ENCODE results near the gene APBA3.

The APBA3 gene

DNA sequence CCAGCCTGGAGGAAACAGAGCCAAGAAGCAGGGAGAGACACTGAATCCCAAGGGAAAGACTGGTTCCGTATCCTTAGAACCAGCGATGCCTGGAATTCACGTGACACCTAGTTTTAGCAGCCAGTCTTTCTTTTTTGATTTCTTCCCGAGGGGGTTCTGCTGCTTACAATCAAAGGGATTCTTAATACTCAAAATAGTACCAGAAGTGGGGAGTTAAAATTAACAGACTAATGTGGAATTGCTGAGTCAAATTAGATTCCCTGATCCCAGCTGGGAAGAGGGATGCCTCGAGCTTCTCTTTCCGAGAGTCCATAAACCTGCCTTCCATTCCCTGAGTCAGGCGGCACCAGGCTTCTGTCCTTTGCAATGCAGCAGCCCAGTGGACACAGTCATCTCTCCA is 29.4 kb upstream of the APBA3 start:
- no peak overlapping the region for H3K27ac Mint-ChIP-seq
- no peak overlapping the region for H3K4me3 Mint-ChIP-seq
- H3K27me3 Mint-ChIP-seq (ENCODE audit: low read depth, poor library complexity), result peaks cover 74% of the 10 kb centered on the region
- peaks cover 10% of the 10 kb centered on the region for H3K9me3 Mint-ChIP-seq
- no peak for DNase-seq
- H3K4me1 Mint-ChIP-seq, result no peaks in the 10 kb centered on the region
- TF ChIP-seq, protein P1, sequence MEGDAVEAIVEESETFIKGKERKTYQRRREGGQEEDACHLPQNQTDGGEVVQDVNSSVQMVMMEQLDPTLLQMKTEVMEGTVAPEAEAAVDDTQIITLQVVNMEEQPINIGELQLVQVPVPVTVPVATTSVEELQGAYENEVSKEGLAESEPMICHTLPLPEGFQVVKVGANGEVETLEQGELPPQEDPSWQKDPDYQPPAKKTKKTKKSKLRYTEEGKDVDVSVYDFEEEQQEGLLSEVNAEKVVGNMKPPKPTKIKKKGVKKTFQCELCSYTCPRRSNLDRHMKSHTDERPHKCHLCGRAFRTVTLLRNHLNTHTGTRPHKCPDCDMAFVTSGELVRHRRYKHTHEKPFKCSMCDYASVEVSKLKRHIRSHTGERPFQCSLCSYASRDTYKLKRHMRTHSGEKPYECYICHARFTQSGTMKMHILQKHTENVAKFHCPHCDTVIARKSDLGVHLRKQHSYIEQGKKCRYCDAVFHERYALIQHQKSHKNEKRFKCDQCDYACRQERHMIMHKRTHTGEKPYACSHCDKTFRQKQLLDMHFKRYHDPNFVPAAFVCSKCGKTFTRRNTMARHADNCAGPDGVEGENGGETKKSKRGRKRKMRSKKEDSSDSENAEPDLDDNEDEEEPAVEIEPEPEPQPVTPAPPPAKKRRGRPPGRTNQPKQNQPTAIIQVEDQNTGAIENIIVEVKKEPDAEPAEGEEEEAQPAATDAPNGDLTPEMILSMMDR (IDR thresholded peaks at IDR 0.05), result no peak
- H3K36me3 Mint-ChIP-seq (ENCODE audit: low read depth), result no peaks in the 10 kb centered on the region

DNA sequence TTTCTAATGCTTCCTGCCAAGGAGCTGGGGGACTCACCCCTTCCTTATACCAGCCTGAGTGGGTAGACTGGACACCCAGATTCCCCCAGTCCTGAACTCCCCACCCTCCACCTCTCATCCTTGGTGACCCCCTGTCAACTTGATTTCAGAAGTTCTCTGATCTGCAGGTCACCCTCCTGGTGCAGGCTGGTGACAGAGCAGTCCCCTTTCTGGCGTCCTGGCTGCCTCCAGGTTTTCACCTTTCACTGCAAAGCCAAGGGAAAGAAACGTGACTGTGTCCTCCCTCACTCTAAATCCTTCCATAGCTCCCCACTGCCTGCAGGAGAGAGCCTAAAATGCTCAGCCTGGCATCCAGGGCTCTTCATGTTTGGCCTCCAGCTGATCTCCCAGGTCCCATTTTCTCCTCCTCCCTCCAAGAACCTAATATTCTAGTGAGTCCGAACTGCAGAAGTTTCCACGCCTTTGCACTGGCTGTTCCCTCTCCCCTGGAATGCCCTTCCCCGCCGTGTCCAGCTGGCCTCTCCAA is 28.8 kb upstream of the APBA3 start:
- no peaks in the 10 kb centered on the region for H3K4me1 Mint-ChIP-seq
- no peak overlapping the region for H3K4me3 Mint-ChIP-seq
- peaks cover 78% of the 10 kb centered on the region for H3K27me3 Mint-ChIP-seq (ENCODE audit: low read depth, poor library complexity)
- peaks cover 10% of the 10 kb centered on the region for H3K9me3 Mint-ChIP-seq
- TF ChIP-seq, protein P1 (IDR thresholded peaks at IDR 0.05), result no peak
- DNase-seq, result no peak
- H3K36me3 Mint-ChIP-seq (ENCODE audit: low read depth), result no peaks in the 10 kb centered on the region
- H3K27ac Mint-ChIP-seq, result no peak overlapping the region

DNA sequence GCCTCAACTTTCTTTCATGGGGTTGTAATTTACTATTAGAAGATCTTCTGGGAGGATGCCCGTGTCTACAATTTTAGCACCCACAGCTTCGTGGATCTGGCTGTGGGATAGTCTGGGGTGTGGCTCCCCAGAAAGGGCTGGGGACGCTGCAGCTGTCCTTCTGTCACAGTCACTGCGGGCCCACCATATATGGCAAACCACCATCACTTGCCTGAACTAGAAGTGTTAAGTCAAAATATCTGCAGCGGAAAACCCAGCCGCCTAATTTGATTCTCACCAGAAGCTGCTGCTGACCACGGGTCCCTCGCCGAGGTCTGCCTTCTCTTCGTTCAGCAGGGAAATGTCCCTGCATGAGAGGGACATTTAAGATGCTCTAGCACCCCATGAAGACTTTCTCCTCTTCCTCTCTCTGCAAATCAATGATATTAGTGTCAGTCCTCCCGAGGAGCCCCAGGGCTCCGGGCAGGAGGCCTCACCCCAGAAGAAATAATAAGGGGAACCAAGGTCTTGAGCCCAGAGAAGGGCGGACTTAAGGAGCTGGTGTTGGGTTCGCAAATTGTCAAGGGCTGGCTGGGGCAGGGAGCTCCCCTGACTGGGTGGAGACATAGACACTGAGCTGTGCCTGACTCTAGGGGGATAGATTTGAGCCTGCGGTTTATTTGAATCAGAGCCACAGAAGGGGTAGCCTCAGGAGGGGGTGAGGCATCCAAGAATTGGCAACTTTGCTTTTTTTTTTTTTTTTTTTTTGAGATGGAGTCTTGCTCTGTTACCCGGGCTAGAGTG is 27.7 kb upstream of the APBA3 start:
- Mint-ChIP-seq H3K9me3 (peaks cover 10% of the 10 kb centered on the region), H3K4me3 (no peak overlapping the region), H3K27me3 (ENCODE audit: low read depth, poor library complexity) (peaks cover 82% of the 10 kb centered on the region), H3K4me1 (no peaks in the 10 kb centered on the region), H3K27ac (no peak overlapping the region), H3K36me3 (ENCODE audit: low read depth) (no peaks in the 10 kb centered on the region)
- no peak for DNase-seq
- TF ChIP-seq, protein P1 (IDR thresholded peaks at IDR 0.05), result no peak

DNA sequence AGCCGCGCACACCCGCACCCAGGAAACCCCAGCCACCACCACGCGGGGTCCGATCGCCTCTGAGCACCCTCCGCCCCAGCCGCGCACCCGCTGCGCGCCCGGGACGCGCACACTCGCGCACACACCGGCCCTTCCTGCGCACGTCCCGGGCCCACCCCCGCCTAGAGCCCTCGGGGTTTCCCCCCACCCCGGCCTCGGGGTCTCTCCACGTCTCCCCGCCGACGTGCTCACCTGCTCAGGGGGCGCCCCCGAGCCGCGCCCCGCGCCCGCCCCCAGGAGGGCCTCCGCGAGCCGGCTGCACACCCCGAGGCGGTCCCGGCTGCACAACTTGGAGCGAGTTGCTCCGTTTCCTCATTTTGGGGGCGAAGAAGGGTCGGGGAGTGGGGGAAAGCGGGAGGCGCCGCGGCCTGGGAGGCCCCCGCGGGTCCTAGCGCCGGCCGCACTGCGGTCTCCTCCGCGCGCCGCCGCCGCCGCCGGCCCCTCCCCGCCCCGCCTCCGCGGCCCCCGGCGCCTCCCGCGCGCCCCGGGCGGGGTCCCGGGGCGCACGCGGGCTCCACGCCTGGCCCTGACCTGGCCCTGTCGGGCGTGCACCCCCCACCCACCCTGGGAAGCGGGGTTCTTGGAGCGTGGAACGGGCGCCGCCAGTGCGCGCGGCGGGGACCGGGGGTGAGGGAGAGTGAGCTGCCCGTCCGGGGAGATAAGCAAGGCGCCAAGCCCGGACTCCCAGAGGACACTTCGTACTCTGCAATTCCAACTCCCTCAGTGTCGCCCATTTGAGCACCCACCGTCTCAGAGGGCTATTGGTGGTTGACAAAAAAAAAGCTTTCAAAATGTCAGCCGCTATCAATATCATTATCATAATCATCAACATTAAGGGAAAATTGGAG is 24.7 kb upstream of the APBA3 start, which contains the start of gene MATK:
Gene MATK (minus strand): TSS at position 444 of the 887 bp plus-strand sequence. CDS start 1,246 bp downstream, outside the sequence.
- peaks cover 5% of the 10 kb centered on the region for H3K36me3 Mint-ChIP-seq (ENCODE audit: low read depth)
- H3K4me3 Mint-ChIP-seq, result peak within 1 kb of the TSS; percentile 67
- no peak for DNase-seq
- H3K4me1 Mint-ChIP-seq, result no peaks in the 10 kb centered on the region
- H3K27me3 Mint-ChIP-seq (ENCODE audit: low read depth, poor library complexity), result peaks cover 90% of the 10 kb centered on the region
- TF ChIP-seq, protein P1 (IDR thresholded peaks at IDR 0.05), result no peak
- peaks cover 23% of the 10 kb centered on the region for H3K9me3 Mint-ChIP-seq
- no peak within 1 kb of the TSS for H3K27ac Mint-ChIP-seq

DNA sequence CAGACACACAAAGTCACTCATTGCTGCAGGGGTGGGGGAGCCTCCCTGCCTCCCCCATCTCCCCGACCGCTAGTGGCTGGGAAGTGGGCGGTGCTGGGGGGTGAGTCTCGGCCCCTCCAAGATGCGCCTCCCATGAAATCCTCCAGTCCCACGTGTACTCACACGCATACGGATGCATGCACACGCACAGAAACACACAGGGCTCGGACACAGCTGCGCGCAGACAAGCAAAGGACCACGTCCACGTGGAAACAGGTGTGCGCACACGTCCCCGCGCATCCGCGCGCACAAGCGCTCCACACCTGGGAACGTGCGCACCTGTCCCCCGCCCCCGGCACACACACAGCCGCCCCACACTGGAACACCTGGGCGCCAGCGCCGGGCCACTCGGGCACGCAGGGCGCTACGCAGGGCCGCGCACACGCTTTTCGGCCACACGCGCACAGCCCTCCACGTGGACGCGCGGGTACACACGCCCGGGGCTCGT is 24.0 kb upstream of the APBA3 start:
- TF ChIP-seq, protein P1 (IDR thresholded peaks at IDR 0.05), result no peak
- H3K27me3 Mint-ChIP-seq (ENCODE audit: low read depth, poor library complexity), result peaks cover 85% of the 10 kb centered on the region
- no peak overlapping the region for H3K27ac Mint-ChIP-seq
- H3K4me3 Mint-ChIP-seq, result peak overlapping the region; percentile 42
- H3K36me3 Mint-ChIP-seq (ENCODE audit: low read depth), result peaks cover 5% of the 10 kb centered on the region
- no peaks in the 10 kb centered on the region for H3K4me1 Mint-ChIP-seq
- H3K9me3 Mint-ChIP-seq, result peaks cover 22% of the 10 kb centered on the region
- no peak for DNase-seq
